ENCODE results near the gene PDCD1. TPM values are rescaled to one million over a fixed set of nuclear protein-coding genes. Genes with fewer than 3 reads are reported as not detected.
A peak's percentile ranks its signal among the peaks of the same experiment; 100 is the strongest.

Gene PDCD1
- total RNA-seq, 1 donor = not detected

DNA sequence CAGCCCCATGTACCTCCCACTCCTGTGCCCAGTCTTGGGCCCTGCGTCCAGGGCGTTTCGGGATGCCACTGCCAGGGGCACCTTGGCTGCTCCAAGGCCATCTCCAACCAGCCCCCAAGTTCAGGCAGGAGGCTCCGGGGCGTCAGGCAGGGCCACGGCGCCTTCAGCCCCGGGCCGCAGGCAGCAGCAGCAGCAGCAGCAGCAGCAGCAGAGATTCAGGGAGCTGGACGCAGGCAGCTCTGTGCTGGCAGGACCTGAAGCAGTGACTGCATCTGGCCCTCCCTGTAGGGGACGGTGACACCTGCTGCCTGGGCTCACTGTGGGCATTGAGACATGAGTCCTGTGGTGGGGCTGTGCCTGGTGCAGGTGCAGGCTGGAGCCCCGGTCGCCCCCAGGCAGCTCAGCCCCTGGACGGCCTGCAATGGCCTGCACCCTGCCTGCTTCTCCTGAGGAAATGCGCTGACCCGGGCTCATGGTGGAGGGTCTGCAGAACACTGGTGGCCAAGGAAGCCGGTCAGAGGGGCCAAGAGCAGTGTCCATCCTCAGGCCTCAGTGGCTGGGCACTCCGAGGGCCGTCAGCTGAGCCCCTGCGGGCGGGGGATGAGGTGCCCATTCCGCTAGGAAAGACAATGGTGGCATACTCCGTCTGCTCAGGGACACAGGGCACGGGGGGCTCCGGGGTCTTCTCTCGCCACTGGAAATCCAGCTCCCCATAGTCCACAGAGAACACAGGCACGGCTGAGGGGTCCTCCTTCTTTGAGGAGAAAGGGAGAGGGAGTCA, 8.0 kb downstream of the PDCD1 start:
- Histone ChIP-seq H3K27ac (ENCODE audit: low read depth, low read length) (no peak overlapping the region), H3K27me3 (ENCODE audit: insufficient read depth, low read length) (no peaks in the 10 kb centered on the region), H3K4me2 (ENCODE audit: insufficient read depth, low read length) (no peak overlapping the region), H3K4me1 (ENCODE audit: insufficient read depth, low read length) (no peaks in the 10 kb centered on the region), H3K36me3 (ENCODE audit: insufficient read depth, low read length) (no peaks in the 10 kb centered on the region), H3K79me2 (ENCODE audit: insufficient read depth, low read length) (no peaks in the 10 kb centered on the region), H3K9me3 (ENCODE audit: low read depth, low read length) (no peaks in the 10 kb centered on the region), H2AFZ (ENCODE audit: low read length) (no peak overlapping the region), H4K20me1 (ENCODE audit: insufficient read depth, low read length) (no peaks in the 10 kb centered on the region), H3K4me3 (ENCODE audit: insufficient read depth, low read length) (no peak overlapping the region)
- peak; percentile 65 for DNase-seq (ENCODE audit: insufficient read length, low spot score, missing footprints)
- TF ChIP-seq, protein P1, sequence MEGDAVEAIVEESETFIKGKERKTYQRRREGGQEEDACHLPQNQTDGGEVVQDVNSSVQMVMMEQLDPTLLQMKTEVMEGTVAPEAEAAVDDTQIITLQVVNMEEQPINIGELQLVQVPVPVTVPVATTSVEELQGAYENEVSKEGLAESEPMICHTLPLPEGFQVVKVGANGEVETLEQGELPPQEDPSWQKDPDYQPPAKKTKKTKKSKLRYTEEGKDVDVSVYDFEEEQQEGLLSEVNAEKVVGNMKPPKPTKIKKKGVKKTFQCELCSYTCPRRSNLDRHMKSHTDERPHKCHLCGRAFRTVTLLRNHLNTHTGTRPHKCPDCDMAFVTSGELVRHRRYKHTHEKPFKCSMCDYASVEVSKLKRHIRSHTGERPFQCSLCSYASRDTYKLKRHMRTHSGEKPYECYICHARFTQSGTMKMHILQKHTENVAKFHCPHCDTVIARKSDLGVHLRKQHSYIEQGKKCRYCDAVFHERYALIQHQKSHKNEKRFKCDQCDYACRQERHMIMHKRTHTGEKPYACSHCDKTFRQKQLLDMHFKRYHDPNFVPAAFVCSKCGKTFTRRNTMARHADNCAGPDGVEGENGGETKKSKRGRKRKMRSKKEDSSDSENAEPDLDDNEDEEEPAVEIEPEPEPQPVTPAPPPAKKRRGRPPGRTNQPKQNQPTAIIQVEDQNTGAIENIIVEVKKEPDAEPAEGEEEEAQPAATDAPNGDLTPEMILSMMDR (IDR thresholded peaks at IDR 0.05; ENCODE audit: extremely low read depth, low read depth, low read length) = no peak

DNA sequence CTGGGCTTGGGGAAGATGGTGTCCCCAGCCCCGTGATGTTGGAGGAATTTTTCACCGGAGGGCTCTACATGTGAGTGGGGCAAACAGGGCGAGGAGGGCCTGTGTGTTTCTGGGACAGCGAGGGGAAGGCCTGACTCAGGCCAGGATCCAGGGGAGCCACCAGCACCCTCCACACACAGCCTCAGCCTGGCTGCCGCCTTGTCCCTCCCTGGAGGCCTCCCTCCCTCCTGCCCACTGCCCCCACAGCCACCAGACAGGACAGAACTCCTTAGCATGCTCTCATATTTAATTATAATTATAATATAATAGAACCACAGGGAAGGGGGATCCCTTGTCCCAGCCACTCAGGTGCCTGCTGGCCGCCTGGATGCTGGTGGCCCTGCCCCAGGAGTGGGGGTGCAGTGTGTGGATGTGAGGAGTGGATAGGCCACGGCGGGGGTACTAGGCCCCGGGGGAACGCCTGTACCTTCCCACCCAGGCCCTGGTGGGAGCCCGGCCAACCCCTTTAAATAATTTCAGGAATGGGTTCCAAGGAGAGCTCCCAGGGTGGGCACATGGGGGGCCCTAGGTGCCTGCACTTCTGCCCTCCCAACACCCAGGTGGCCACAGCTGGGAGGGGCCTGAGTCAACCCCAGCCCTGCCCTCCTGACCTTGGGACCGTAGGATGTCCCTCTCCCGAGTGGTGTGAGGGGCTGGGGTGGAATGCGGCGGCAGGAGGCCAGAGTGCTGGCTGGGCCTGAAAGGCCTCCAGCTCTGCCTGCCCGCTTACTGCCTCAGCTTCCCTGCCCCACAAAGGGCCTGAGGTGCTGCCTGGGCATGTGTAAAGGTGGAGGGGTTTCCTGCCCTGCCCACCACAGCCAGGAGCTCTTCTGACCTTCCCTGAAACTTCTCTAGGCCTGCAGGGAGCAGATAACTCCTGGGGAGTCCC, 8.8 kb downstream of the PDCD1 start:
- Histone ChIP-seq H3K27ac (ENCODE audit: low read depth, low read length) (no peak overlapping the region), H3K36me3 (ENCODE audit: insufficient read depth, low read length) (no peaks in the 10 kb centered on the region), H3K79me2 (ENCODE audit: insufficient read depth, low read length) (no peaks in the 10 kb centered on the region), H3K9me3 (ENCODE audit: low read depth, low read length) (no peaks in the 10 kb centered on the region), H3K4me1 (ENCODE audit: insufficient read depth, low read length) (no peaks in the 10 kb centered on the region), H4K20me1 (ENCODE audit: insufficient read depth, low read length) (no peaks in the 10 kb centered on the region), H3K4me2 (ENCODE audit: insufficient read depth, low read length) (no peak overlapping the region), H3K4me3 (ENCODE audit: insufficient read depth, low read length) (no peak overlapping the region), H2AFZ (ENCODE audit: low read length) (no peak overlapping the region), H3K27me3 (ENCODE audit: insufficient read depth, low read length) (peaks cover 4% of the 10 kb centered on the region)
- DNase-seq (ENCODE audit: insufficient read length, low spot score, missing footprints) = peak; percentile 86
- TF ChIP-seq, protein P1 (IDR thresholded peaks at IDR 0.05; ENCODE audit: extremely low read depth, low read depth, low read length) = no peak

DNA sequence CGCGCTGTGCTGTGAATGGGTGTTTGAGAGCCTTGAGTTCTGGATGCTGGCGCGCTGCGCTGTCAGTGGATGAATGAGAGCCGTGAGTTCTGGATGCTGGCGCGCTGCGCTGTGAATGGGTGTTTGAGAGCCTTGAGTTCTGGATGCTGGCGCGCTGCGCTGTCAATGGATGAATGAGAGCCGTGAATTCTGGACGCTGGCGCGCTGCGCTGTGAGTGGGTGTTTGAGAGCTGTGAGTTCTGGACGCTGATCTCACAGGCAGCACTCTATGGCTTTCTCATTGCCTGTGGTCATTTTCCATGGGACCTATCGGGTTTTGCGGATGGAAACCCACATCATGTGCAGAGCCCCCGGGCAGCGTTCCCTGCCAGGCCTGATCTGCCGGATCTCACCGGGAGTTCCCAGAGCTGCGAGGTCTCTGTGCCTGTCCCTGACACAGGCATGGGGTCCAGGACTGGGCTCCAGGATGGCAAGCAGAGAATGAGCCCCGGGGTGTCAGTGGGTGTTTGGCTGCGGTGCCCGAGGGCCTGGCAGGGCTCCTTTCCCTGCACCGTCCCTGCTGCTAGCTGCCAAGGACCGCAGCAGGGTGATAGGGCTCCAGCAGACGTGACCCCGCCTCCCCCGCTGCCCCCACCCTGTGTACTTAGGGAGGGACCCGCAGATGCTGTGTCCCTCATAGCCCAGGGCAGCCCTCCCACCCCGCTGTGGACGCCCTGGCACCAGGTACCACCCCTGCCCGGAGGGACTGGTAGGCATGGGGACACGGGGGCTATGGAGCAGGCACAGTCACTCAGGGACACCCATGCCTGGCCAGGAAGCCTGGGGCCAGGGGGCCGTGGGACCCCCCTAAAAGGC, 9.7 kb downstream of the PDCD1 start:
- Histone ChIP-seq H3K4me3 (ENCODE audit: insufficient read depth, low read length) (no peak overlapping the region), H3K9me3 (ENCODE audit: low read depth, low read length) (no peaks in the 10 kb centered on the region), H3K36me3 (ENCODE audit: insufficient read depth, low read length) (no peaks in the 10 kb centered on the region), H3K4me1 (ENCODE audit: insufficient read depth, low read length) (no peaks in the 10 kb centered on the region), H3K27ac (ENCODE audit: low read depth, low read length) (no peak overlapping the region), H3K27me3 (ENCODE audit: insufficient read depth, low read length) (peaks cover 4% of the 10 kb centered on the region), H2AFZ (ENCODE audit: low read length) (no peak overlapping the region), H4K20me1 (ENCODE audit: insufficient read depth, low read length) (no peaks in the 10 kb centered on the region), H3K79me2 (ENCODE audit: insufficient read depth, low read length) (no peaks in the 10 kb centered on the region), H3K4me2 (ENCODE audit: insufficient read depth, low read length) (no peak overlapping the region)
- peak; percentile 79 for DNase-seq (ENCODE audit: insufficient read length, low spot score, missing footprints)
- TF ChIP-seq, protein P1 (IDR thresholded peaks at IDR 0.05; ENCODE audit: extremely low read depth, low read depth, low read length) = no peak
